ENCODE measurements around the gene FOXJ1.
"Not testable (repeated sequence)": the region's sequence is repeated elsewhere in the genome, so short reads cannot be mapped to it uniquely, and the experiment has no call there.

FOXJ1 gene

DNA sequence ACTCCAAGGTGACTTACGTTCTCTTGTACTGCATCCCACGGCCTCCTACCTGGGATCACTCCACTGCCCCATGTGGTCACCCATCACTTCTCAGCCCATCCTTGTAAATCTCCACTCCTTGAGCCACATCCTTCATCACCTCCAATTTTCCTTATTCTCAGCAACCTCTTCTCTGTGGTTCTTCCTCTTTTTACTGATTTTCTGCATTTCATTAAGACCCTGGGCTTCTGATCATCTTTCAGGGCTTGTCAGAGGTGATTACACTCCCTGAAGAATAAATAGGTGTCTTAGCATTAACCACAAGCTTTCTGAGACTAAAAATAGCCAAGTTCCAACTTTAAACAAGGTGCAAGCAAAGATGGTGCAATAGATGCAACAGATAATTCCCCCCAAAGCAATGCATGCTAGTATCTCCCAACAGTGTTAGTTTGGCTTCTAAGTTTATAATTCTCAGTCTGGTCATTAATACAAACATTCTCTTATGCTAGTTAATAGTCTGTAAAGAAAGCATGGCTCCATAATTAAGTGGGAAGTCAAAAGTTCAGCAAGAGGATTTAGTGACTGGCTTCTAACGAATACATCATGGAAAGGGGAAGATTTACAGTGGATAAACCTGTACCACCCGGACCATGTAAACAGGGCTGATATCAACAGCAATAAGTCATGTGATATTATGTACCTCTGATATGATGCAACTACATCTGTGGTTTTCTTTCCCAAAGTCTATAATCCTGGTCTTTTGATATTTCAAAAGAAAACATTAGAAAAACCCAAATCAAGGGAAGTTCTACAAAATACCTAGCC is 47.4 kb upstream of the FOXJ1 start:
- H3K4me3 ChIP-seq (ENCODE audit: low read depth, low read length), result no peak overlapping the region
- no peaks in the 10 kb centered on the region for H3K9me3 ChIP-seq (ENCODE audit: control insufficient read depth, insufficient read depth, low read depth, low read length)
- TF ChIP-seq, protein P1, sequence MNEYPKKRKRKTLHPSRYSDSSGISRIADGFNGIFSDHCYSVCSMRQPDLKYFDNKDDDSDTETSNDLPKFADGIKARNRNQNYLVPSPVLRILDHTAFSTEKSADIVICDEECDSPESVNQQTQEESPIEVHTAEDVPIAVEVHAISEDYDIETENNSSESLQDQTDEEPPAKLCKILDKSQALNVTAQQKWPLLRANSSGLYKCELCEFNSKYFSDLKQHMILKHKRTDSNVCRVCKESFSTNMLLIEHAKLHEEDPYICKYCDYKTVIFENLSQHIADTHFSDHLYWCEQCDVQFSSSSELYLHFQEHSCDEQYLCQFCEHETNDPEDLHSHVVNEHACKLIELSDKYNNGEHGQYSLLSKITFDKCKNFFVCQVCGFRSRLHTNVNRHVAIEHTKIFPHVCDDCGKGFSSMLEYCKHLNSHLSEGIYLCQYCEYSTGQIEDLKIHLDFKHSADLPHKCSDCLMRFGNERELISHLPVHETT (tag by site-specific recombination; IDR thresholded peaks at IDR 0.05), result no peak
- TF ChIP-seq SCRT2 (tag by site-specific recombination; IDR thresholded peaks at IDR 0.05), result peak; percentile 50; the same call in 1 of the 2 replicates
- TF ChIP-seq, protein P2, sequence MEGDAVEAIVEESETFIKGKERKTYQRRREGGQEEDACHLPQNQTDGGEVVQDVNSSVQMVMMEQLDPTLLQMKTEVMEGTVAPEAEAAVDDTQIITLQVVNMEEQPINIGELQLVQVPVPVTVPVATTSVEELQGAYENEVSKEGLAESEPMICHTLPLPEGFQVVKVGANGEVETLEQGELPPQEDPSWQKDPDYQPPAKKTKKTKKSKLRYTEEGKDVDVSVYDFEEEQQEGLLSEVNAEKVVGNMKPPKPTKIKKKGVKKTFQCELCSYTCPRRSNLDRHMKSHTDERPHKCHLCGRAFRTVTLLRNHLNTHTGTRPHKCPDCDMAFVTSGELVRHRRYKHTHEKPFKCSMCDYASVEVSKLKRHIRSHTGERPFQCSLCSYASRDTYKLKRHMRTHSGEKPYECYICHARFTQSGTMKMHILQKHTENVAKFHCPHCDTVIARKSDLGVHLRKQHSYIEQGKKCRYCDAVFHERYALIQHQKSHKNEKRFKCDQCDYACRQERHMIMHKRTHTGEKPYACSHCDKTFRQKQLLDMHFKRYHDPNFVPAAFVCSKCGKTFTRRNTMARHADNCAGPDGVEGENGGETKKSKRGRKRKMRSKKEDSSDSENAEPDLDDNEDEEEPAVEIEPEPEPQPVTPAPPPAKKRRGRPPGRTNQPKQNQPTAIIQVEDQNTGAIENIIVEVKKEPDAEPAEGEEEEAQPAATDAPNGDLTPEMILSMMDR (tag by site-specific recombination; IDR thresholded peaks at IDR 0.05), result 0 out of 2 replicates have a peak, but pooled peaks have one; percentile 22
- TF ChIP-seq, protein P3, sequence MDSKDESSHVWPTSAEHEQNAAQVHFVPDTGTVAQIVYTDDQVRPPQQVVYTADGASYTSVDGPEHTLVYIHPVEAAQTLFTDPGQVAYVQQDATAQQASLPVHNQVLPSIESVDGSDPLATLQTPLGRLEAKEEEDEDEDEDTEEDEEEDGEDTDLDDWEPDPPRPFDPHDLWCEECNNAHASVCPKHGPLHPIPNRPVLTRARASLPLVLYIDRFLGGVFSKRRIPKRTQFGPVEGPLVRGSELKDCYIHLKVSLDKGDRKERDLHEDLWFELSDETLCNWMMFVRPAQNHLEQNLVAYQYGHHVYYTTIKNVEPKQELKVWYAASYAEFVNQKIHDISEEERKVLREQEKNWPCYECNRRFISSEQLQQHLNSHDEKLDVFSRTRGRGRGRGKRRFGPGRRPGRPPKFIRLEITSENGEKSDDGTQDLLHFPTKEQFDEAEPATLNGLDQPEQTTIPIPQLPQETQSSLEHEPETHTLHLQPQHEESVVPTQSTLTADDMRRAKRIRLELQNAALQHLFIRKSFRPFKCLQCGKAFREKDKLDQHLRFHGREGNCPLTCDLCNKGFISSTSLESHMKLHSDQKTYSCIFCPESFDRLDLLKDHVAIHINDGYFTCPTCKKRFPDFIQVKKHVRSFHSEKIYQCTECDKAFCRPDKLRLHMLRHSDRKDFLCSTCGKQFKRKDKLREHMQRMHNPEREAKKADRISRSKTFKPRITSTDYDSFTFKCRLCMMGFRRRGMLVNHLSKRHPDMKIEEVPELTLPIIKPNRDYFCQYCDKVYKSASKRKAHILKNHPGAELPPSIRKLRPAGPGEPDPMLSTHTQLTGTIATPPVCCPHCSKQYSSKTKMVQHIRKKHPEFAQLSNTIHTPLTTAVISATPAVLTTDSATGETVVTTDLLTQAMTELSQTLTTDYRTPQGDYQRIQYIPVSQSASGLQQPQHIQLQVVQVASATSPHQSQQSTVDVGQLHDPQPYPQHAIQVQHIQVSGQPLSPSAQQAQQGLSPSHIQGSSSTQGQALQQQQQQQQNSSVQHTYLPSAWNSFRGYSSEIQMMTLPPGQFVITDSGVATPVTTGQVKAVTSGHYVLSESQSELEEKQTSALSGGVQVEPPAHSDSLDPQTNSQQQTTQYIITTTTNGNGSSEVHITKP (tag by site-specific recombination; IDR thresholded peaks at IDR 0.05), result peak; percentile 54; the same call in 1 of the 2 replicates
- peaks cover 11% of the 10 kb centered on the region for H3K4me1 ChIP-seq (ENCODE audit: control insufficient read depth, insufficient read depth, low read length)
- ChIA-PET CTCF (interaction anchor here (0.6 to 1.3 kb wide), 9 partner anchors 10 to 183 kb away, joined by 3 to 5 read pairs (median 4); no protein-coding TSS in a partner anchor), POLR2A (no interaction called here)
- H3K27ac ChIP-seq (ENCODE audit: extremely low read depth, low read depth, low read length), result no peak overlapping the region
- no peaks in the 10 kb centered on the region for H3K36me3 ChIP-seq (ENCODE audit: control insufficient read depth in 2 of 2, insufficient read depth in 1 of 2, low read length in 2 of 2)

DNA sequence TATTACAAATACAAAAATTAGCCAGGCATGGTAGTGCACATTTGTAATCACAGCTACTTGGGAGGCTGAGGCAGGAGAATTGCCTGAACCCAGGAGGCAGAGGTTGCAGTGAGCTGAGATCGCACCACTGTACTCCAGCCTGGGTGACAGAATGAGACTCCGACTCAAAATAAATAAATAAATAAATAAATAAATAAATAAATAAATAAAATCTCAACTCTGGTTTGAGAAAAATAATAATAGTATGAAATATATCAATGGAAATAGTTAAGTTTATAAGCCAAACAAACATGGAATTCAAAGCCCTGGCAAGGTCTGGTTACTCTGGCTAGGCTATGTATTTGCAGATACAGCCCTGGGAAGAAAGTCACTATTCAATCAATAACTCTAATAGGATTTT is 45.7 kb upstream of the FOXJ1 start:
- H3K9me3 ChIP-seq (ENCODE audit: control insufficient read depth, insufficient read depth, low read depth, low read length); H3K36me3 ChIP-seq (ENCODE audit: control insufficient read depth in 2 of 2, insufficient read depth in 1 of 2, low read length in 2 of 2); H3K4me3 ChIP-seq (ENCODE audit: low read depth, low read length); H3K27ac ChIP-seq (ENCODE audit: extremely low read depth, low read depth, low read length); H3K4me1 ChIP-seq (ENCODE audit: control insufficient read depth, insufficient read depth, low read length); POLR2A ChIA-PET: not testable (repeated sequence)
- CTCF ChIA-PET, result interaction anchor here (0.7 kb wide), 1 partner anchor 17 kb away, joined by 3 read pairs; no protein-coding TSS in a partner anchor
- TF ChIP-seq ZXDB (tag by site-specific recombination; IDR thresholded peaks at IDR 0.05) (peak; percentile 43; the same call in 1 of the 2 replicates), ZNF202 (tag by site-specific recombination; IDR thresholded peaks at IDR 0.05; ENCODE audit: borderline replicate concordance) (peak; percentile 84; the same call in 1 of the 2 replicates), GLI2 (tag by site-specific recombination; IDR thresholded peaks at IDR 0.05; ENCODE audit: borderline replicate concordance, low read depth) (peak; percentile 50; the same call in 1 of the 2 replicates), ZNF654 (tag by site-specific recombination; IDR thresholded peaks at IDR 0.05; ENCODE audit: low read depth) (peak; percentile 50), ZNF214 (tag by site-specific recombination; IDR thresholded peaks at IDR 0.05; ENCODE audit: borderline replicate concordance) (peak; percentile 30; the same call in 1 of the 2 replicates), ZNF433 (tag by site-specific recombination; IDR thresholded peaks at IDR 0.05; ENCODE audit: low read depth) (peak; percentile 94), ZNF623 (tag by site-specific recombination; IDR thresholded peaks at IDR 0.05) (peak; percentile 86), ZNF292 (tag by site-specific recombination; IDR thresholded peaks at IDR 0.05; ENCODE audit: borderline replicate concordance, low read depth) (peak; percentile 79; the same call in 1 of the 2 replicates)
- TF ChIP-seq, protein P4, sequence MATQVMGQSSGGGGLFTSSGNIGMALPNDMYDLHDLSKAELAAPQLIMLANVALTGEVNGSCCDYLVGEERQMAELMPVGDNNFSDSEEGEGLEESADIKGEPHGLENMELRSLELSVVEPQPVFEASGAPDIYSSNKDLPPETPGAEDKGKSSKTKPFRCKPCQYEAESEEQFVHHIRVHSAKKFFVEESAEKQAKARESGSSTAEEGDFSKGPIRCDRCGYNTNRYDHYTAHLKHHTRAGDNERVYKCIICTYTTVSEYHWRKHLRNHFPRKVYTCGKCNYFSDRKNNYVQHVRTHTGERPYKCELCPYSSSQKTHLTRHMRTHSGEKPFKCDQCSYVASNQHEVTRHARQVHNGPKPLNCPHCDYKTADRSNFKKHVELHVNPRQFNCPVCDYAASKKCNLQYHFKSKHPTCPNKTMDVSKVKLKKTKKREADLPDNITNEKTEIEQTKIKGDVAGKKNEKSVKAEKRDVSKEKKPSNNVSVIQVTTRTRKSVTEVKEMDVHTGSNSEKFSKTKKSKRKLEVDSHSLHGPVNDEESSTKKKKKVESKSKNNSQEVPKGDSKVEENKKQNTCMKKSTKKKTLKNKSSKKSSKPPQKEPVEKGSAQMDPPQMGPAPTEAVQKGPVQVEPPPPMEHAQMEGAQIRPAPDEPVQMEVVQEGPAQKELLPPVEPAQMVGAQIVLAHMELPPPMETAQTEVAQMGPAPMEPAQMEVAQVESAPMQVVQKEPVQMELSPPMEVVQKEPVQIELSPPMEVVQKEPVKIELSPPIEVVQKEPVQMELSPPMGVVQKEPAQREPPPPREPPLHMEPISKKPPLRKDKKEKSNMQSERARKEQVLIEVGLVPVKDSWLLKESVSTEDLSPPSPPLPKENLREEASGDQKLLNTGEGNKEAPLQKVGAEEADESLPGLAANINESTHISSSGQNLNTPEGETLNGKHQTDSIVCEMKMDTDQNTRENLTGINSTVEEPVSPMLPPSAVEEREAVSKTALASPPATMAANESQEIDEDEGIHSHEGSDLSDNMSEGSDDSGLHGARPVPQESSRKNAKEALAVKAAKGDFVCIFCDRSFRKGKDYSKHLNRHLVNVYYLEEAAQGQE (tag by site-specific recombination; IDR thresholded peaks at IDR 0.05), result peak; percentile 80
- TF ChIP-seq, protein P5, sequence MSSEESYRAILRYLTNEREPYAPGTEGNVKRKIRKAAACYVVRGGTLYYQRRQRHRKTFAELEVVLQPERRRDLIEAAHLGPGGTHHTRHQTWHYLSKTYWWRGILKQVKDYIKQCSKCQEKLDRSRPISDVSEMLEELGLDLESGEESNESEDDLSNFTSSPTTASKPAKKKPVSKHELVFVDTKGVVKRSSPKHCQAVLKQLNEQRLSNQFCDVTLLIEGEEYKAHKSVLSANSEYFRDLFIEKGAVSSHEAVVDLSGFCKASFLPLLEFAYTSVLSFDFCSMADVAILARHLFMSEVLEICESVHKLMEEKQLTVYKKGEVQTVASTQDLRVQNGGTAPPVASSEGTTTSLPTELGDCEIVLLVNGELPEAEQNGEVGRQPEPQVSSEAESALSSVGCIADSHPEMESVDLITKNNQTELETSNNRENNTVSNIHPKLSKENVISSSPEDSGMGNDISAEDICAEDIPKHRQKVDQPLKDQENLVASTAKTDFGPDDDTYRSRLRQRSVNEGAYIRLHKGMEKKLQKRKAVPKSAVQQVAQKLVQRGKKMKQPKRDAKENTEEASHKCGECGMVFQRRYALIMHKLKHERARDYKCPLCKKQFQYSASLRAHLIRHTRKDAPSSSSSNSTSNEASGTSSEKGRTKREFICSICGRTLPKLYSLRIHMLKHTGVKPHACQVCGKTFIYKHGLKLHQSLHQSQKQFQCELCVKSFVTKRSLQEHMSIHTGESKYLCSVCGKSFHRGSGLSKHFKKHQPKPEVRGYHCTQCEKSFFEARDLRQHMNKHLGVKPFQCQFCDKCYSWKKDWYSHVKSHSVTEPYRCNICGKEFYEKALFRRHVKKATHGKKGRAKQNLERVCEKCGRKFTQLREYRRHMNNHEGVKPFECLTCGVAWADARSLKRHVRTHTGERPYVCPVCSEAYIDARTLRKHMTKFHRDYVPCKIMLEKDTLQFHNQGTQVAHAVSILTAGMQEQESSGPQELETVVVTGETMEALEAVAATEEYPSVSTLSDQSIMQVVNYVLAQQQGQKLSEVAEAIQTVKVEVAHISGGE (tag by site-specific recombination; conservative IDR thresholded peaks at IDR 0.05; ENCODE audit: low read depth), result peak; percentile 84

Measured in HEK293 (cell line).